ENCODE results near the gene CDT1. TPM values are rescaled to one million over a fixed set of nuclear protein-coding genes. Genes with fewer than 3 reads are reported as not detected.

The CDT1 gene
- total and polyA plus RNA-seq, 12 donors, result 0.29 to 5.7 (median 1.6) TPM; not detected in 1

- 85 to 94% (median 89%) methylated on average over 5 to 10 of the region's 10 CpGs for WGBS, 4 donors
- no peaks in the 10 kb centered on the region for H3K36me3 ChIP-seq (replicated peaks in 1 of 2)
- no peak overlapping the region for H3K4me3 ChIP-seq
- H3K27ac ChIP-seq, result no peak overlapping the region
- peaks cover 23 to 37% of the 10 kb centered on the region in 2 donors for H3K4me1 ChIP-seq (replicated peaks in 1 of 2)
- intact Hi-C loops (cut with DNase I), result no loop called here
- no peak for DNase-seq
- no peaks in the 10 kb centered on the region for H3K9me3 ChIP-seq (replicated peaks in 1 of 3)
- TF ChIP-seq POLR2A (IDR thresholded peaks at IDR 0.05), result no peak
- no peak for TF ChIP-seq CTCF (IDR thresholded peaks at IDR 0.05)
- H3K27me3 ChIP-seq, result no peaks in the 10 kb centered on the region
Observed at GRCh38 chr16:88809068-88809675, 5.6 kb downstream of the CDT1 start.

- WGBS, 4 donors, result 80 to 82% (median 81%) methylated on average over 4 to 10 of the region's 10 CpGs
- H3K4me1 ChIP-seq (replicated peaks in 1 of 2), result peaks cover 23 to 31% of the 10 kb centered on the region in 2 donors
- TF ChIP-seq POLR2A (IDR thresholded peaks at IDR 0.05), result no peak
- no peaks in the 10 kb centered on the region for H3K9me3 ChIP-seq (replicated peaks in 1 of 3)
- peak overlapping the region in 1 of 5 donors; percentile 99 for H3K27ac ChIP-seq
- peak overlapping the region in 1 of 4 donors; percentile 92 for H3K4me3 ChIP-seq
- DNase-seq, result no peak
- H3K27me3 ChIP-seq, result no peaks in the 10 kb centered on the region
- intact Hi-C loops (cut with DNase I), result no loop called here
- H3K36me3 ChIP-seq (replicated peaks in 1 of 2), result no peaks in the 10 kb centered on the region
Observed at GRCh38 chr16:88809676-88810165, 6.1 kb downstream of the CDT1 start.

GRCh38 chr16:88810166-88810911, 6.8 kb downstream of the CDT1 start:
- Histone ChIP-seq H3K27ac (peak overlapping the region in 4 of 5 donors; percentile 77 to 99 (median 92)), H3K4me1 (replicated peaks in 1 of 2) (peaks cover 23 to 29% of the 10 kb centered on the region in 2 donors), H3K27me3 (no peaks in the 10 kb centered on the region), H3K36me3 (replicated peaks in 1 of 2) (no peaks in the 10 kb centered on the region), H3K9me3 (replicated peaks in 1 of 3) (no peaks in the 10 kb centered on the region), H3K4me3 (peak overlapping the region in 2 of 4 donors; percentile 6 to 92)
- intact Hi-C loops (cut with DNase I), result no loop called here
- TF ChIP-seq POLR2A (IDR thresholded peaks at IDR 0.05) (no peak), CTCF (IDR thresholded peaks at IDR 0.05) (no peak)
- DNase-seq, result no peak
- 21 to 44% (median 23%) methylated on average over 5 to 12 of the region's 12 CpGs for WGBS, 4 donors

DNA sequence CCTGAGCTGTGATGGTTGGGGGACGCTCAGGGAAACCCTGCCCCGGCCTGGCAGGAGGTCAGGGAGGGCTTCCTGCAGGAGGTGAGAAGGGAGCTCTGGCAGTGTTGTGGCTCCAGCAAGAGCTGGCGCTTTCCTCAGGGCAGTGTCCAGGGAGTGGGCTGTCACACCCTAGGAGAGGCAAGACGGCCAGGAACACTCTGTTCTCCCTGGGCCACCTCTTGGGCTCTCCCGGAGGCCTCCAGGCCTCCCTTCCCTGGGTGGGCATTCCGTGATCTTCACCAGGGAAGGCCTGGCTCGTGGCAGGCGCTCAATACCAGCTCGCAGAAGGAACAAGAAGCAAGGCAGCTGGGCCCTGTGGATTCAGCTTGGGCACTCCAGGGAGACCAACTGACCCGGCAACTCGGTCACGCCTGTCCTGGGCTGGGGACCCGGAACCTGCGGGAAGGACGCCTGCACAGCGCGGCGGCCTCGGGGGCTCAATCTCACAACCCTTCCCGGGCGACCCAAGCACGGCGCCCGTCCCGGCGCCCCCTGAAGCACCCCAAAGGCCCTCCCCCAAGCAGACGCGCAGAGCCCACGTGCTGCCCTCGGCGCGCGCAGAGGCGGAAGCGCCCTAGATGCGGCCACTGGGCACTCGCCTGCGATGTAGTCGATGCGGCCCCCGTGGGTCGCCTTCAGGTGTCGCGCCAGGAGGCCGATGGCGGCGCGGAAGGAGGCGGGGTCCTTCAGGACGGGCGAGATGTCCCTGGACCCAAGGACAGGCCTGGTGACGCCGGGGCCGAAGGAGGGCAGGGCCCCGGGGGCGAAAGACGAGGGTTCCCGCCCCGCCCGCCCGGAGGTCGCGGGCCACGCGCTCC, 7.6 kb downstream of the CDT1 start:
- Histone ChIP-seq H3K36me3 (replicated peaks in 1 of 2) (no peaks in the 10 kb centered on the region), H3K9me3 (replicated peaks in 1 of 3) (no peaks in the 10 kb centered on the region), H3K27me3 (no peaks in the 10 kb centered on the region), H3K4me1 (replicated peaks in 1 of 2) (peaks cover 23 to 29% of the 10 kb centered on the region in 2 donors), H3K4me3 (peak overlapping the region; percentile 41 to 92 (median 54)), H3K27ac (peak overlapping the region; percentile 77 to 99 (median 91))
- TF ChIP-seq CTCF (IDR thresholded peaks at IDR 0.05), result no peak
- peak; percentile 17 to 71 for TF ChIP-seq POLR2A (IDR thresholded peaks at IDR 0.05)
- 0 to 1% (median 0%) methylated on average over 2 to 65 of the region's 65 CpGs for WGBS, 4 donors
- DNase-seq, result peak; percentile 76 to 89 (median 84)
- intact Hi-C loops (cut with DNase I), result no loop called here
